ENCODE data around the gene OTOF.

Gene OTOF

DNA sequence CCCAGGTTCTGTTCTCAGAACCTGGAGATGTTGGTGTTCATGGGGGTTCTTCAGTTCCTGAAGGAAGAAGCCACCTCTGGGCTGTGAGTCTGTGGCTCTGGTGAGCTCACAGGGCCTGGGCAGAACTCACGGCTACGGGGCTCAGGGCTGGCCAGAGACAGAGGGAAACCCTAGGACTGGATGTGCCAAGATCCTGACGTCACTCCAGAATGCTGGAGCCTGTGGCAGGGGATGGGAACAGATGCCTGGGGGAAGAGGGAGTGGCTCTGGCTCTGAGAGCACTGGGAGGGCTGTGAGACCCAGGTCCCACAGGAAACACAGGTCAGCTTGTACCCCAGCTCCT, at the start of gene OTOF:
OTOF (minus strand) TSS at position 214 of the 343 bp plus-strand sequence.
- Histone ChIP-seq H3K36me3 (ENCODE audit: insufficient read depth, low read length) (no peaks in the 10 kb centered on the region), H3F3A (ENCODE audit: low read depth) (no peaks in the 10 kb centered on the region), H3K79me2 (ENCODE audit: insufficient read depth, low read length) (no peaks in the 10 kb centered on the region), H3K9me3 (ENCODE audit: insufficient read depth, low read depth, low read length) (no peaks in the 10 kb centered on the region), H3K4me1 (ENCODE audit: insufficient read depth, low read length, poor library complexity, severe bottlenecking) (peaks cover 4% of the 10 kb centered on the region), H3K9ac (ENCODE audit: low read depth, low read length, poor library complexity, severe bottlenecking) (no peak within 1 kb of the TSS), H3K4me3 (ENCODE audit: low read length, poor library complexity, severe bottlenecking) (no peak within 1 kb of the TSS), H3K27me3 (ENCODE audit: insufficient read depth, low read length, poor library complexity, severe bottlenecking) (no peaks in the 10 kb centered on the region), H2AFZ (ENCODE audit: low read length) (no peak within 1 kb of the TSS), H4K20me1 (ENCODE audit: insufficient read depth, low read length, poor library complexity, severe bottlenecking) (no peaks in the 10 kb centered on the region), H3K4me2 (ENCODE audit: low read depth, low read length, poor library complexity, severe bottlenecking) (no peak within 1 kb of the TSS), H3K9me2 (replicated peaks; ENCODE audit: low read depth, low read length) (no peaks in the 10 kb centered on the region)
- TF ChIP-seq, protein P1, sequence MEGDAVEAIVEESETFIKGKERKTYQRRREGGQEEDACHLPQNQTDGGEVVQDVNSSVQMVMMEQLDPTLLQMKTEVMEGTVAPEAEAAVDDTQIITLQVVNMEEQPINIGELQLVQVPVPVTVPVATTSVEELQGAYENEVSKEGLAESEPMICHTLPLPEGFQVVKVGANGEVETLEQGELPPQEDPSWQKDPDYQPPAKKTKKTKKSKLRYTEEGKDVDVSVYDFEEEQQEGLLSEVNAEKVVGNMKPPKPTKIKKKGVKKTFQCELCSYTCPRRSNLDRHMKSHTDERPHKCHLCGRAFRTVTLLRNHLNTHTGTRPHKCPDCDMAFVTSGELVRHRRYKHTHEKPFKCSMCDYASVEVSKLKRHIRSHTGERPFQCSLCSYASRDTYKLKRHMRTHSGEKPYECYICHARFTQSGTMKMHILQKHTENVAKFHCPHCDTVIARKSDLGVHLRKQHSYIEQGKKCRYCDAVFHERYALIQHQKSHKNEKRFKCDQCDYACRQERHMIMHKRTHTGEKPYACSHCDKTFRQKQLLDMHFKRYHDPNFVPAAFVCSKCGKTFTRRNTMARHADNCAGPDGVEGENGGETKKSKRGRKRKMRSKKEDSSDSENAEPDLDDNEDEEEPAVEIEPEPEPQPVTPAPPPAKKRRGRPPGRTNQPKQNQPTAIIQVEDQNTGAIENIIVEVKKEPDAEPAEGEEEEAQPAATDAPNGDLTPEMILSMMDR (conservative IDR thresholded peaks at IDR 0.05; ENCODE audit: low read length) = no peak
- no peak for TF ChIP-seq EZH2phosphoT487 (IDR thresholded peaks at IDR 0.05; ENCODE audit: borderline replicate concordance)

- H3F3A ChIP-seq (ENCODE audit: low read depth) = no peaks in the 10 kb centered on the region
- TF ChIP-seq, protein P1 (conservative IDR thresholded peaks at IDR 0.05; ENCODE audit: low read length) = no peak
- no peak for TF ChIP-seq EZH2phosphoT487 (IDR thresholded peaks at IDR 0.05; ENCODE audit: borderline replicate concordance)
- H3K4me2 ChIP-seq (ENCODE audit: low read depth, low read length, poor library complexity, severe bottlenecking) = no peak overlapping the region
- no peaks in the 10 kb centered on the region for H3K79me2 ChIP-seq (ENCODE audit: insufficient read depth, low read length)
- H3K9ac ChIP-seq (ENCODE audit: low read depth, low read length, poor library complexity, severe bottlenecking) = no peak overlapping the region
- no peaks in the 10 kb centered on the region for H3K27me3 ChIP-seq (ENCODE audit: insufficient read depth, low read length, poor library complexity, severe bottlenecking)
- H3K9me3 ChIP-seq (ENCODE audit: insufficient read depth, low read depth, low read length) = no peaks in the 10 kb centered on the region
- no peaks in the 10 kb centered on the region for H4K20me1 ChIP-seq (ENCODE audit: insufficient read depth, low read length, poor library complexity, severe bottlenecking)
- H3K4me1 ChIP-seq (ENCODE audit: insufficient read depth, low read length, poor library complexity, severe bottlenecking) = peaks cover under 1% of the 10 kb centered on the region
- H3K9me2 ChIP-seq (replicated peaks; ENCODE audit: low read depth, low read length) = no peaks in the 10 kb centered on the region
- H2AFZ ChIP-seq (ENCODE audit: low read length) = no peak overlapping the region
- H3K4me3 ChIP-seq (ENCODE audit: low read length, poor library complexity, severe bottlenecking) = no peak overlapping the region
- H3K36me3 ChIP-seq (ENCODE audit: insufficient read depth, low read length) = no peaks in the 10 kb centered on the region
These were observed 48.7 kb upstream of the OTOF start for GRCh38 chr2:26526589-26526988.

DNA sequence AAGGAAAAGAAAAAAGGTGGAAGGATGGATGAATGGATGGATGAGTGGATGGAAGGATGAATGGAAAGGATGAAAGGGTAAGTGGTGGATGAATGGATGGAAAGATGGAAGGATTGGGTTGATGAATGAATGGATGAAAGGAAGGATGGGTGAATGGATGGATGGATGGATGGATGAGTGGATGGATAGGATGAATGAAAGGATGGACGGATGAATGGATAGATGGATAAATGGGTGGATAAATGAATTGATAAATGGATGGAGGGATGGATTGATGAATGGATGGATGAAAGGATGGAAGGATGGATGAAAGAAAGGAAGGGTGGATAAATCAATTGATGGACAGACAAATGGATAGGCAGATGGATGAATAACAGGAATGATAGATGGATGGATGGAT, 48.2 kb upstream of the OTOF start:
- Histone ChIP-seq H3K9me3 (ENCODE audit: insufficient read depth, low read depth, low read length) (no peaks in the 10 kb centered on the region), H3K27me3 (ENCODE audit: insufficient read depth, low read length, poor library complexity, severe bottlenecking) (no peaks in the 10 kb centered on the region), H3K9me2 (replicated peaks; ENCODE audit: low read depth, low read length) (no peaks in the 10 kb centered on the region), H3K4me3 (ENCODE audit: low read length, poor library complexity, severe bottlenecking) (no peak overlapping the region), H2AFZ (ENCODE audit: low read length) (no peak overlapping the region), H3K79me2 (ENCODE audit: insufficient read depth, low read length) (no peaks in the 10 kb centered on the region), H3K9ac (ENCODE audit: low read depth, low read length, poor library complexity, severe bottlenecking) (no peak overlapping the region), H3K4me1 (ENCODE audit: insufficient read depth, low read length, poor library complexity, severe bottlenecking) (peaks cover 6% of the 10 kb centered on the region), H3K36me3 (ENCODE audit: insufficient read depth, low read length) (no peaks in the 10 kb centered on the region), H4K20me1 (ENCODE audit: insufficient read depth, low read length, poor library complexity, severe bottlenecking) (no peaks in the 10 kb centered on the region), H3F3A (ENCODE audit: low read depth) (no peaks in the 10 kb centered on the region), H3K4me2 (ENCODE audit: low read depth, low read length, poor library complexity, severe bottlenecking) (no peak overlapping the region)
- TF ChIP-seq, protein P1 (conservative IDR thresholded peaks at IDR 0.05; ENCODE audit: low read length) = no peak
- no peak for TF ChIP-seq EZH2phosphoT487 (IDR thresholded peaks at IDR 0.05; ENCODE audit: borderline replicate concordance)
